HCT116 (cell line): ENCODE measurements around the gene ATP8A2.

Source experiments
- POLR2A ChIP-seq: IDR thresholded peaks from 2 replicates; pipeline ENCODE4 v1.7.0; 2011; ENCODE audit warnings: borderline replicate concordance; ENCODE audit not compliant: insufficient read depth, insufficient read length; ENCODE audit errors: extremely low read depth
- ZNF274 ChIP-seq: fragments of 200-500 bp; sonication (Bioruptor generic); IDR thresholded peaks from 2 replicates; pipeline ENCODE4 v1.6.1; 2014; ENCODE audit warnings: mild to moderate bottlenecking, low read depth, low read length, inconsistent platforms
- TF ChIP-seq, protein P1 (sequence below), 3 experiments: fragments of 200-600 bp in 1 of 3; sonication (generic) in 1 of 3; IDR thresholded peaks in 2 of 3; conservative IDR thresholded peaks in 1 of 3; 2 replicates each; pipeline ENCODE4 v1.5.1; 2012 to 2017; ENCODE audit warnings: low read depth in 2 of 3, low read length in 2 of 3, antibody characterized with exemption in 1 of 3, borderline replicate concordance in 1 of 3, control low read depth in 1 of 3, mild to moderate bottlenecking in 1 of 3, mixed read lengths in 1 of 3, mixed run types in 1 of 3, moderate library complexity in 1 of 3; ENCODE audit not compliant: insufficient read depth in 1 of 3
- TF ChIP-seq, protein P2 (sequence below): IDR thresholded peaks from 2 replicates; pipeline ENCODE4 v1.6.1; 2012; ENCODE audit warnings: low read depth

DNA sequence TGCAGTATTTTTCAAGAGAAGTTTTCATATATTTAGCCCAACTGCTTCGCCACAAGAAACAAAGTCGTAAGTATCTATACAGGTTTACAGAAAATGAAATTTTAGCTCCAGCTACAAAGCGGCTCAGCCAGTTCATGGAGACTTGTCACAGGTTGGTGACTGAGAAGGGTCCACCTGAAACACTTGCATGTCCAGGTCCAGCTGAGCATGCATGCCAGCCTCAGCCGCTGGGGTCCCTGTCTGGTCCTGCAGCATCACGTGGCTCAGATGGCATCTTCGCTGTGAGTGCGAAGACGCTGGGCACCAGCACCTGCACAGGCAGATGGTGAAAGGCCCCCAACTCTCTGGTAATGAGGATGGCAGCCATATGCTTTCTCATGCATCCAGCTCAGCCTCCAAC is 616.2 kb downstream of the ATP8A2 start:
- TF ChIP-seq, protein P1, sequence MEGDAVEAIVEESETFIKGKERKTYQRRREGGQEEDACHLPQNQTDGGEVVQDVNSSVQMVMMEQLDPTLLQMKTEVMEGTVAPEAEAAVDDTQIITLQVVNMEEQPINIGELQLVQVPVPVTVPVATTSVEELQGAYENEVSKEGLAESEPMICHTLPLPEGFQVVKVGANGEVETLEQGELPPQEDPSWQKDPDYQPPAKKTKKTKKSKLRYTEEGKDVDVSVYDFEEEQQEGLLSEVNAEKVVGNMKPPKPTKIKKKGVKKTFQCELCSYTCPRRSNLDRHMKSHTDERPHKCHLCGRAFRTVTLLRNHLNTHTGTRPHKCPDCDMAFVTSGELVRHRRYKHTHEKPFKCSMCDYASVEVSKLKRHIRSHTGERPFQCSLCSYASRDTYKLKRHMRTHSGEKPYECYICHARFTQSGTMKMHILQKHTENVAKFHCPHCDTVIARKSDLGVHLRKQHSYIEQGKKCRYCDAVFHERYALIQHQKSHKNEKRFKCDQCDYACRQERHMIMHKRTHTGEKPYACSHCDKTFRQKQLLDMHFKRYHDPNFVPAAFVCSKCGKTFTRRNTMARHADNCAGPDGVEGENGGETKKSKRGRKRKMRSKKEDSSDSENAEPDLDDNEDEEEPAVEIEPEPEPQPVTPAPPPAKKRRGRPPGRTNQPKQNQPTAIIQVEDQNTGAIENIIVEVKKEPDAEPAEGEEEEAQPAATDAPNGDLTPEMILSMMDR (IDR thresholded peaks at IDR 0.05 in 2 of 3, conservative IDR thresholded peaks at IDR 0.05 in 1 of 3; ENCODE audit: borderline replicate concordance in 1 of 3, insufficient read depth in 1 of 3, low read depth in 2 of 3, low read length in 2 of 3): no peak
- TF ChIP-seq POLR2A (no peak), ZNF274 (no peak)
- TF ChIP-seq, protein P2, sequence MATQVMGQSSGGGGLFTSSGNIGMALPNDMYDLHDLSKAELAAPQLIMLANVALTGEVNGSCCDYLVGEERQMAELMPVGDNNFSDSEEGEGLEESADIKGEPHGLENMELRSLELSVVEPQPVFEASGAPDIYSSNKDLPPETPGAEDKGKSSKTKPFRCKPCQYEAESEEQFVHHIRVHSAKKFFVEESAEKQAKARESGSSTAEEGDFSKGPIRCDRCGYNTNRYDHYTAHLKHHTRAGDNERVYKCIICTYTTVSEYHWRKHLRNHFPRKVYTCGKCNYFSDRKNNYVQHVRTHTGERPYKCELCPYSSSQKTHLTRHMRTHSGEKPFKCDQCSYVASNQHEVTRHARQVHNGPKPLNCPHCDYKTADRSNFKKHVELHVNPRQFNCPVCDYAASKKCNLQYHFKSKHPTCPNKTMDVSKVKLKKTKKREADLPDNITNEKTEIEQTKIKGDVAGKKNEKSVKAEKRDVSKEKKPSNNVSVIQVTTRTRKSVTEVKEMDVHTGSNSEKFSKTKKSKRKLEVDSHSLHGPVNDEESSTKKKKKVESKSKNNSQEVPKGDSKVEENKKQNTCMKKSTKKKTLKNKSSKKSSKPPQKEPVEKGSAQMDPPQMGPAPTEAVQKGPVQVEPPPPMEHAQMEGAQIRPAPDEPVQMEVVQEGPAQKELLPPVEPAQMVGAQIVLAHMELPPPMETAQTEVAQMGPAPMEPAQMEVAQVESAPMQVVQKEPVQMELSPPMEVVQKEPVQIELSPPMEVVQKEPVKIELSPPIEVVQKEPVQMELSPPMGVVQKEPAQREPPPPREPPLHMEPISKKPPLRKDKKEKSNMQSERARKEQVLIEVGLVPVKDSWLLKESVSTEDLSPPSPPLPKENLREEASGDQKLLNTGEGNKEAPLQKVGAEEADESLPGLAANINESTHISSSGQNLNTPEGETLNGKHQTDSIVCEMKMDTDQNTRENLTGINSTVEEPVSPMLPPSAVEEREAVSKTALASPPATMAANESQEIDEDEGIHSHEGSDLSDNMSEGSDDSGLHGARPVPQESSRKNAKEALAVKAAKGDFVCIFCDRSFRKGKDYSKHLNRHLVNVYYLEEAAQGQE: no peak
